ENCODE measurements around the gene TMEM240. TPM values are rescaled to one million over a fixed set of nuclear protein-coding genes. Genes with fewer than 3 reads are reported as not detected.
"Not testable (repeated sequence)": the region's sequence is repeated elsewhere in the genome, so short reads cannot be mapped to it uniquely, and the experiment has no call there.

TMEM240 gene
- total and polyA plus RNA-seq, 4 donors, result 0.14 to 0.33 (median 0.33) TPM; not detected in 1

- H3K27ac ChIP-seq (ENCODE audit: low read depth in 1 of 2, low read length in 2 of 2), result peak overlapping the region; percentile 26 to 72
- not testable (repeated sequence) for H3K9me3 ChIP-seq (ENCODE audit: control insufficient read depth in 4 of 4, low read length in 3 of 4); H3K36me3 ChIP-seq (ENCODE audit: control insufficient read depth in 4 of 4, insufficient read depth in 3 of 4, low read depth in 1 of 4, low read length in 3 of 4); H3K27me3 ChIP-seq (ENCODE audit: control insufficient read depth in 4 of 4, insufficient read depth in 4 of 4, low read length in 3 of 4); H3K4me3 ChIP-seq (ENCODE audit: low read depth in 1 of 3, low read length in 3 of 3)
- peak; percentile 66 for DNase-seq (ENCODE audit: low spot score)
- peaks cover 7 to 15% (median 8%) of the 10 kb centered on the region in 4 donors for H3K4me1 ChIP-seq (ENCODE audit: control insufficient read depth in 4 of 4, insufficient read depth in 4 of 4, low read length in 3 of 4)
- WGBS, result 27% methylated on average over 16 of the region's 16 CpGs
- H3K9ac ChIP-seq (ENCODE audit: low read depth in 1 of 2, low read length in 2 of 2), result peak overlapping the region in 1 of 2 donors; percentile 38
- TF ChIP-seq CTCF (IDR thresholded peaks at IDR 0.05; ENCODE audit: low read depth, low read length, missing input control), result peak; percentile 65
- TF ChIP-seq SP1 (IDR thresholded peaks at IDR 0.05), result peak; percentile 36
- peak; percentile 78 for TF ChIP-seq RAD21 (IDR thresholded peaks at IDR 0.05)
- peak; percentile 31 for TF ChIP-seq MAX (IDR thresholded peaks at IDR 0.05)
- TF ChIP-seq NR2F2 (IDR thresholded peaks at IDR 0.05), result peak; percentile 9
- peak; percentile 21 to 26 for TF ChIP-seq RXRA (IDR thresholded peaks at IDR 0.05)
- TF ChIP-seq YY1 (IDR thresholded peaks at IDR 0.05), result peak; percentile 35
- TF ChIP-seq GABPA (IDR thresholded peaks at IDR 0.05 in 1 of 2, conservative IDR thresholded peaks at IDR 0.05 in 1 of 2), result peak in 1 of 2 donors; percentile 74
- peak; percentile 21 to 42 for TF ChIP-seq HNF4A (conservative IDR thresholded peaks at IDR 0.05)
These were observed 35.6 kb downstream of the TMEM240 start for GRCh38 chr1:1504777-1505365.

GRCh38 chr1:1495461-1495975 is 44.9 kb downstream of the TMEM240 start:
- not testable (repeated sequence) for H3K9ac ChIP-seq (ENCODE audit: low read depth in 1 of 2, low read length in 2 of 2); H3K4me1 ChIP-seq (ENCODE audit: control insufficient read depth in 4 of 4, insufficient read depth in 4 of 4, low read length in 3 of 4); H3K27ac ChIP-seq (ENCODE audit: low read depth in 1 of 2, low read length in 2 of 2); H3K4me3 ChIP-seq (ENCODE audit: low read depth in 1 of 3, low read length in 3 of 3); H3K27me3 ChIP-seq (ENCODE audit: control insufficient read depth in 4 of 4, insufficient read depth in 4 of 4, low read length in 3 of 4); DNase-seq (ENCODE audit: low spot score); H3K9me3 ChIP-seq (ENCODE audit: control insufficient read depth in 4 of 4, low read length in 3 of 4)
- H3K36me3 ChIP-seq (ENCODE audit: control insufficient read depth in 4 of 4, insufficient read depth in 3 of 4, low read depth in 1 of 4, low read length in 3 of 4), result peaks cover 4 to 23% (median 14%) of the 10 kb centered on the region in 4 donors
- 94% methylated on average over 18 of the region's 18 CpGs for WGBS

GRCh38 chr1:1494311-1494710 is 46.1 kb downstream of the TMEM240 start:
- H3K4me1 ChIP-seq (ENCODE audit: control insufficient read depth in 4 of 4, insufficient read depth in 4 of 4, low read length in 3 of 4); H3K9me3 ChIP-seq (ENCODE audit: control insufficient read depth in 4 of 4, low read length in 3 of 4); H3K27ac ChIP-seq (ENCODE audit: low read depth in 1 of 2, low read length in 2 of 2); H3K27me3 ChIP-seq (ENCODE audit: control insufficient read depth in 4 of 4, insufficient read depth in 4 of 4, low read length in 3 of 4); DNase-seq (ENCODE audit: low spot score); H3K9ac ChIP-seq (ENCODE audit: low read depth in 1 of 2, low read length in 2 of 2); H3K4me3 ChIP-seq (ENCODE audit: low read depth in 1 of 3, low read length in 3 of 3): not testable (repeated sequence)
- WGBS, result 98% methylated on average over 22 of the region's 22 CpGs
- H3K36me3 ChIP-seq (ENCODE audit: control insufficient read depth in 4 of 4, insufficient read depth in 3 of 4, low read depth in 1 of 4, low read length in 3 of 4), result peaks cover 11 to 33% (median 16%) of the 10 kb centered on the region in 4 donors

GRCh38 chr1:1491601-1492000 is 48.8 kb downstream of the TMEM240 start:
- H3K4me3 ChIP-seq (ENCODE audit: low read depth in 1 of 3, low read length in 3 of 3), result no peak overlapping the region
- H3K4me1 ChIP-seq (ENCODE audit: control insufficient read depth in 4 of 4, insufficient read depth in 4 of 4, low read length in 3 of 4), result peaks cover 3 to 9% (median 5%) of the 10 kb centered on the region in 4 donors
- H3K27ac ChIP-seq (ENCODE audit: low read depth in 1 of 2, low read length in 2 of 2), result no peak overlapping the region
- H3K9ac ChIP-seq (ENCODE audit: low read depth in 1 of 2, low read length in 2 of 2), result no peak overlapping the region
- H3K9me3 ChIP-seq (ENCODE audit: control insufficient read depth in 4 of 4, low read length in 3 of 4), result no peaks in the 10 kb centered on the region
- no peak for DNase-seq (ENCODE audit: low spot score)
- WGBS, result 98% methylated on average over 10 of the region's 10 CpGs
- peaks cover 16 to 42% (median 19%) of the 10 kb centered on the region in 4 donors for H3K36me3 ChIP-seq (ENCODE audit: control insufficient read depth in 4 of 4, insufficient read depth in 3 of 4, low read depth in 1 of 4, low read length in 3 of 4)
- H3K27me3 ChIP-seq (ENCODE audit: control insufficient read depth in 4 of 4, insufficient read depth in 4 of 4, low read length in 3 of 4), result no peaks in the 10 kb centered on the region
- TF ChIP-seq CTCF (IDR thresholded peaks at IDR 0.05; ENCODE audit: low read depth, low read length, missing input control), result no peak
- TF ChIP-seq MAX (IDR thresholded peaks at IDR 0.05), result no peak
- TF ChIP-seq SP1 (IDR thresholded peaks at IDR 0.05), result no peak
- TF ChIP-seq GABPA (IDR thresholded peaks at IDR 0.05 in 1 of 2, conservative IDR thresholded peaks at IDR 0.05 in 1 of 2), result no peak
- TF ChIP-seq FOXA2 (IDR thresholded peaks at IDR 0.05), result no peak
- TF ChIP-seq TAF1 (conservative IDR thresholded peaks at IDR 0.05), result no peak
- TF ChIP-seq ATF3 (IDR thresholded peaks at IDR 0.05), result no peak
- TF ChIP-seq ZBTB33 (IDR thresholded peaks at IDR 0.05), result no peak
- no peak for TF ChIP-seq RAD21 (IDR thresholded peaks at IDR 0.05)
- TF ChIP-seq HNF4G (IDR thresholded peaks at IDR 0.05), result no peak

Measured in liver (tissue), 9 donors.